SU-DHL-6 (cell line): Measurements from ENCODE around the gene C3.

Source experiments
- H2AFZ ChIP-seq: fragments of 200-600 bp; sonication (generic); 2 replicates; pipeline ENCODE4 v1.6.1; 2014; ENCODE audit warnings: low read depth, mild to moderate bottlenecking, moderate library complexity, mixed read lengths, antibody characterized with exemption, low read length; ENCODE audit not compliant: severe bottlenecking
- H3F3A ChIP-seq: fragments of 200-600 bp; shearing (Covaris generic); 2 replicates; pipeline ENCODE4 v1.6.0; 2016; ENCODE audit warnings: antibody characterized with exemption, mild to moderate bottlenecking; ENCODE audit not compliant: insufficient read depth
- H3K27ac ChIP-seq: fragments of 200-600 bp; sonication (generic); 2 replicates; pipeline ENCODE4 v1.5.1; 2016; ENCODE audit warnings: low read depth, mild to moderate bottlenecking, low read length, moderate library complexity, mixed read lengths
- H3K27me3 ChIP-seq: fragments of 200-600 bp; sonication (generic), shearing (Covaris generic); 2 replicates; pipeline ENCODE4 v1.6.0; 2014; ENCODE audit warnings: mild to moderate bottlenecking, low read length
- H3K36me3 ChIP-seq: fragments of 200-600 bp; sonication (generic); 2 replicates; pipeline ENCODE4 v1.6.1; 2014; ENCODE audit warnings: mild to moderate bottlenecking, low read length, mixed read lengths
- H3K4me2 ChIP-seq: fragments of 300-600, 200-600 bp; shearing (Covaris generic), sonication (generic); 2 replicates; pipeline ENCODE4 v1.6.0; 2014; ENCODE audit warnings: low read length, low read depth, mild to moderate bottlenecking; ENCODE audit not compliant: poor library complexity, severe bottlenecking
- H3K4me3 ChIP-seq: fragments of 200-600 bp; sonication (generic); 2 replicates; pipeline ENCODE4 v1.5.1; 2014; ENCODE audit warnings: antibody characterized with exemption, low read length, mild to moderate bottlenecking, mixed read lengths; ENCODE audit not compliant: insufficient read depth, poor library complexity, severe bottlenecking
- H3K79me2 ChIP-seq: fragments of 200-600 bp; sonication (generic); 2 replicates; pipeline ENCODE4 v1.6.1; 2014; ENCODE audit warnings: mild to moderate bottlenecking, low read length, moderate library complexity; ENCODE audit not compliant: insufficient read depth
- H3K9ac ChIP-seq: fragments of 200-600 bp; sonication (generic); 2 replicates; pipeline ENCODE4 v1.7.0; 2014; ENCODE audit warnings: mild to moderate bottlenecking, low read length
- H3K9me2 ChIP-seq: fragments of 200-600 bp; sonication (generic); replicated peaks from 2 replicates; pipeline ENCODE4 v1.6.1; 2014; ENCODE audit warnings: low read length; ENCODE audit not compliant: insufficient read depth
- H3K9me3 ChIP-seq: fragments of 200-600 bp; sonication (generic); 2 replicates; pipeline ENCODE4 v1.6.1; 2014; ENCODE audit warnings: low read length, mixed read lengths; ENCODE audit not compliant: insufficient read depth
- H4K20me1 ChIP-seq: fragments of 200-600 bp; sonication (generic); 2 replicates; pipeline ENCODE4 v1.6.1; 2014; ENCODE audit warnings: low read depth, mild to moderate bottlenecking, antibody characterized with exemption, low read length, moderate library complexity, mixed read lengths
- CTCF ChIP-seq: fragments of 200-600 bp; sonication (generic); IDR thresholded peaks from one replicate; pipeline ENCODE4 v1.5.1; 2017; ENCODE audit warnings: antibody characterized with exemption, mild to moderate bottlenecking, low read length, moderate library complexity; ENCODE audit not compliant: insufficient read depth, poor library complexity, severe bottlenecking
- EZH2phosphoT487 ChIP-seq: fragments of 200-600 bp; sonication (generic), shearing (Covaris generic); conservative IDR thresholded peaks from 2 replicates; pipeline ENCODE4 v1.6.1; 2018; ENCODE audit warnings: mild to moderate bottlenecking, antibody characterized with exemption, low read length, moderate library complexity, mixed read lengths

Gene C3

GRCh38 chr19:6707658-6708018 lies 12.8 kb downstream of the C3 start:
- H3K79me2 ChIP-seq, result no peaks in the 10 kb centered on the region
- no peak overlapping the region for H2AFZ ChIP-seq
- no peaks in the 10 kb centered on the region for H3K36me3 ChIP-seq
- H3F3A ChIP-seq, result no peaks in the 10 kb centered on the region
- no peaks in the 10 kb centered on the region for H3K27me3 ChIP-seq
- H3K9ac ChIP-seq, result no peak overlapping the region
- TF ChIP-seq EZH2phosphoT487, result no peak
- TF ChIP-seq CTCF, result no peak
- H3K4me3 ChIP-seq, result no peak overlapping the region
- H3K4me2 ChIP-seq, result no peak overlapping the region
- H3K27ac ChIP-seq, result no peak overlapping the region
- no peaks in the 10 kb centered on the region for H3K9me2 ChIP-seq
- H3K9me3 ChIP-seq, result no peaks in the 10 kb centered on the region
- H4K20me1 ChIP-seq, result no peaks in the 10 kb centered on the region

- H4K20me1 ChIP-seq, result no peaks in the 10 kb centered on the region
- no peak overlapping the region for H2AFZ ChIP-seq
- no peak overlapping the region for H3K4me3 ChIP-seq
- no peaks in the 10 kb centered on the region for H3K9me3 ChIP-seq
- no peak overlapping the region for H3K27ac ChIP-seq
- no peaks in the 10 kb centered on the region for H3K79me2 ChIP-seq
- no peaks in the 10 kb centered on the region for H3K9me2 ChIP-seq
- H3F3A ChIP-seq, result no peaks in the 10 kb centered on the region
- H3K4me2 ChIP-seq, result no peak overlapping the region
- no peak overlapping the region for H3K9ac ChIP-seq
- H3K36me3 ChIP-seq, result no peaks in the 10 kb centered on the region
- TF ChIP-seq CTCF (no peak), EZH2phosphoT487 (no peak)
- H3K27me3 ChIP-seq, result no peaks in the 10 kb centered on the region
Observed at GRCh38 chr19:6707011-6707657, 13.3 kb downstream of the C3 start.

- Histone ChIP-seq H3K9me3 (no peaks in the 10 kb centered on the region), H3K9ac (no peak overlapping the region), H3K27ac (no peak overlapping the region), H3K79me2 (no peaks in the 10 kb centered on the region), H3K9me2 (no peaks in the 10 kb centered on the region), H3F3A (no peaks in the 10 kb centered on the region), H3K27me3 (no peaks in the 10 kb centered on the region), H3K4me2 (no peak overlapping the region), H2AFZ (no peak overlapping the region), H3K36me3 (no peaks in the 10 kb centered on the region), H4K20me1 (no peaks in the 10 kb centered on the region), H3K4me3 (no peak overlapping the region)
- TF ChIP-seq CTCF (no peak), EZH2phosphoT487 (no peak)
Observed at GRCh38 chr19:6706633-6706958, 13.9 kb downstream of the C3 start.
